GM04503 (cell line): Measurements from ENCODE around the gene AUTS2.

ENCODE experiments used
- DNase-seq: peaks from one replicate; pipeline ENCODE4 v3.0.0-alpha.2; 2012; ENCODE audit warnings: low read depth

The AUTS2 gene

DNA sequence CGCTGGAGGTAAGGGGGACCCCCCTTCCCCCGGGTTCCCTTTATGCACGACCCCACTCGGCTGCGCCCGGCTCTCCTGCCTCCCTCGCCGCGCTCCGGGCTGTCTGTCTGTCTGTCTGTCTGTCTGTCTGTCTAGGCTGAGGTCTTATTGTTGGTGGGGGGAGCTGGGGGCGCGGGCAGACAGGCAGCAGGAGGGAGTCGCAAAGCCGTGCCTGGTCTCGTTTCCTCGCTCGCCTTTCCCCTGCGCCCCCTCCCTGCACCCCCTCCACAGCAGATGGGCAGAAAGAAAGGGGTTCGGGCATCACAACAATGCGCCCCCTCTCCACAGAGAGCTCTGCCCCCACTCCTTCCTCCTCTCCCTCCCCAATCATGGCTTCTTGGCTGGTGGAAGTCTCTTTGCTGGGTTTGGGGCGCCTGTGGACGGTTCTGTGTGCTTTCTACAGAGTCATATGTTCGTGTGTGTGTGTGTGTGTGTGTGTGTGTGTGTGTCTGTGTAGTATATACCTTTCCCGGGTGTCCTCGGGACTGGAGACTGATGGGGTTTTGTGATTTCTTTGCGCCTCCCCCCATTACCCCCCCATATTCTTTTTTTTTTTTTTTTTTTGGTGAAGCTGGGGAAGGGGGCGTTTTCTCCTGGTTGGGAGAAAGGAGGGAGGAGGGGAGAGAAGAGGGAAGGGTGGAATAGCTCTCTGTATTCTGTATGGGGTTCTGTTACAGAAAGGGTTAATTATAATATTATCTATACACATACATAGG is 1.9 kb downstream of the AUTS2 start:
- no peak for DNase-seq

DNA sequence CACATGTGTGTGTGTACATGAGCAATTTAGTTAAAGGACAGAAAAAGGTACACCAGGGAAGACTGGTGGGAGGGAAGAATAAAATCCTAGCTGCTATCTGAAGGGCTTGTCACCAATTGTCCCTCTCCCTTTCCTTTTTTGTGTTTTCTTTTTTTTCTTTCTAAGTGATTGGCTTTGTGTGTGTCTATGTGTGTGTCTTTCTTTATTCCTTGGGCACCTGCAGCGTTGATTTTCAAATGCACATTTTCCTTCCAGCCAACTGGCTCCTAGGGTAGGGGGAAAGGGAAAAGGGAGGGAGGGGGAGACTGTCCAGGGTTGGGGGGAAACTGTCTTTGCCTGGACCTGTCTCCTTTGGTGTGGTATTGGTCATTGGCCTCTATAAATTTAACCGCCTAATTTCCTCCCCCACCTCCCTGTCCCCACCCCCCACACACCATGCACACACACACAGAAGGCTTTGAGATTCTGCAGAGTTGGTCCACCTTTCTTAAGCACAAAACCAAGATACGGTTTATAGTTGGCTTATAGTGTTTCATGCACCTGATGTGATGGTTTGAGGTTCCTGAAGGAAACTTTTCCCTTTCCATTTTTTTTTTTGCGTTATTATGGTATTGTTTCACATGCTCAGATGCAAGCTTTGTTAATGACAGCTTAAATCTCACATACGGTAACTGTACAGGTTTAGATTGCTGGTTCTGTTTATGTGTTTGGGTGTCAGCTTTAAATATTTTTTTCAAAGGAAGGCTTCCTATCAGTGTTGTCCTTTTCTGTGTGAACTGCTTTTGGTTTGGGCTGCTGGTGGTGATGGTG is 2.6 kb downstream of the AUTS2 start:
- no peak for DNase-seq

DNA sequence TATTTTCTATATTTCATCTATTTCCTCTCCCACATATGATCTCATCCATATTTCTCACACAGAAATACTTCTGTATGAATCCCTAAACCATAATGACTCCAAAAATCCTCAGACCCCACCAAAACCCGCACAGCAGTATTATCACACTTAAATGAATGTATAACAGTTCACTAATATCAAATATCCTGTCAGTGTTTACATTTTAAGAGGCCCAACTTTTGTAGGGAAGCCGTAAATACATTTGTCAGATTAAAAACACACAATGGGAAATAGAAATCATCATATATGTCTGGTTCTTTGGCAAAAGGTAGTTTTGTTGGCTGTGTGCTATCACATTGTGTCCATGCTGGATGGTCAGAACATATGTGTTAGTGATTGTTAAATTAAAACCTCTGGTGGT is 4.2 kb downstream of the AUTS2 start:
- DNase-seq: no peak

DNA sequence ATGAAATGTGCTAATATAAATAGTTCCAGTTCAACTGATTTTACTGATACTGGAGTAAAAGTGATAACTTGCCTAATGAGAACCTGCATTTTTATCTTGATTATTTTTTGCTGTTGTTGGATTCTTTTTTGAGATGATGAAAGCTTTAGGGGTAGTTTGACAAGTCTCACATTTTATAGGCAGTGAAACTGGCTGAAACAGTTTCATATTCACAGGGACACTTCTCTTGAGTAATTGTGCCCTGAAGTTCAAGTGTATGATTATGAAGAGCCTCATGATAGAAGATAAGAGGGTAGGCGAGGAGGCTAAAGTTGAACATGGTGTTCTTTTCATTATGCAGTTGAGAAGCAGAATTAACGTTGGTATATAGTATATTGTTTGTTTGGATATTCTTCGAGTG is 5.1 kb downstream of the AUTS2 start:
- no peak for DNase-seq

DNA sequence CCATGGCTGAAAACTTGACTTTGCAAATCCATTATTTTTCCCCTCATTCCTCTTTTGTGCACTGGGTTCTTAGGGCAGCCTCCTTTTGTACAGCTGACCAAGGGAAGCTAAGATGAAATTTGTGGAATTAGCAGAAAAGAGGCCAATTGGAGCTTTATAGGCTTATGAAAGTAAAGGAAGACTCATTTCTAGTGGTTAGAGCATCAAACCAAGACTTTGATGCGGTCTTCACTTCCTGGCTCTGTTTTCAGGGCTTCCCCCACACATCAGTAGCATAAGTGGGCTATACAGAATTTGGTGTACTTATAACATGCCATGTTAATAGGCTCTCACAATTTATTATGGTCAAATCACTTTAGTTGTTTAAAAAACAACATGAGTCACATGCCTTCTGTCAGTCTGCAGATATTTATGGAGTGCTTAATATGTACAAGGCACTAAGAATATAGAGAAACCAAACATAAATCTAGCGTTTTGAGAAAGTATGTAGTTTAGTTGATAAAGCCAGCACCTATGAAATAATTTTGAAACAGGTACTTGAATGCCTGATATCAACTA is 5.7 kb downstream of the AUTS2 start:
- DNase-seq: no peak

GRCh38 chr7:69605070-69605469 is 6.8 kb downstream of the AUTS2 start:
- DNase-seq: no peak

DNA sequence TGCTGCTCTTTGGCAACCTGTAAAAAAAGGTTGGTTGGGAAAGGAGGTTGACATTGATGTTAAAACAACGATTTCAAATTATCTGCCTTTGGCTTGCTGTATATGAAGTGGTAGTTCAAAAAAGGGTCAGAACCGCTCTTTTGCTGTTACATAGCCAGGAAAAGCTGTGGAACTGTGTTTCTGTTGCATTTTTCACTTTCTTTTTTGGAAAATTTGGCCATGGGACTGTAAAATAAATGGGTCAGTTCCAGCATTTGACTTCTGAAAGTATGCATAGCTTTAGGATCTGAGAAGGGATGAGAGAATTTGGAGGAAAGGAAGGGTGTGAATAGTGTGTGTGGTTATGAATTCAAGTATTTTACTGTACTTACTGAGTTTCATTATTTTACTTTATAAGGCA is 7.3 kb downstream of the AUTS2 start:
- DNase-seq: no peak

GRCh38 chr7:69608049-69608448 is 9.8 kb downstream of the AUTS2 start:
- DNase-seq: no peak

GRCh38 chr7:69608878-69609277 is 10.6 kb downstream of the AUTS2 start:
- no peak for DNase-seq

GRCh38 chr7:69609541-69610373 is 11.5 kb downstream of the AUTS2 start:
- no peak for DNase-seq

DNA sequence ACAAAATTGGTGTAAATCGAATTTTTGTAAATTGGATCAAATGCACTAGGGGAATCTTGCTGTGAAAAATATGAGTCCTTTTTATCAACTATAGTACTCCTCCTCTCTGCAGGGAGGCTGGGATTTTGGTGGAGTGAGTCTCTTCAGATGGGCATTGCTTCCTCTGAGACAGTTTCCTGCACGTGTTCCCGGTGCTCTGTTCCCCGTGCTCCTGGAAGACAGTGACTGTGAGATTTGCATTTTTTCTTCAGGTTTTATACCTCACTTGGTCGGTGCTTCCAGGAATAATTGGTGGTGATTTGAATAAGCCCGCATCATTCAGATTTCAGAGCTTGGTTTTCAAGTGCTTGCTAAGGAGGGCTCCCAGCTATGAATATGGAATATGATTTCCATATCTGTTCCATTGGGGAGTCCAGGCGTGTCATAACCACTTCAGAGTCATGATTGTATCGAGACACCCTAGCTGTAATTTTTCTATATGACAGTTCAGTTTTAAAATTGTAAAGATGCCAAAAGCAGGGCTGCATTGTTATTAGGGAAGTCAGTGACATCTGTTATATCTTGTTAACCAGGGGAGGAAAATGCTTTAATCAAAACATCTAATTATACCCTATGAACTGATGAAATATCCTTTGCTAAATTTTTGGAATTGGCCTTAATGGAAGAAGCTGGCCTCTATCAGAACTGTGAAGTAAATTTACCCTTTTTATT is 12.3 kb downstream of the AUTS2 start:
- DNase-seq: no peak

- no peak for DNase-seq
Observed at GRCh38 chr7:69612981-69613380, 14.7 kb downstream of the AUTS2 start.

DNA sequence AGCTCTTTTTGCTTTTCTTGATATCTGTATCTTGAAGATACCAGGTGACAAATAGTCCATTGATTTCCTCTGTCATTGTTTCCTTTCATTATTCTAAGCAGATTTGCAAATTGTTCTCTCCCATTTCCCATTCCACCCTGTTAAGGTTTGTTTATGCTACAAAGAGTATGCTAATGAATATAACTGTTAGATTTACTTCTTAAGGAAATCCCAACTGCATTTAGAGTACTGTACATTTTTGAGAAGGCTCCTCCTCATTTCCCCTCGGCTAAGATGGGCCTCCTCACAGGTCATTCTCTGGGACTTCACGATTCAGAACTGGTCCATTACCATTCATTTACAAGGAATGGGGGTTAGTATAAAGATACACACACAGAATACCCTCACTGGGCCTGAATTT is 15.6 kb downstream of the AUTS2 start:
- DNase-seq: no peak

DNA sequence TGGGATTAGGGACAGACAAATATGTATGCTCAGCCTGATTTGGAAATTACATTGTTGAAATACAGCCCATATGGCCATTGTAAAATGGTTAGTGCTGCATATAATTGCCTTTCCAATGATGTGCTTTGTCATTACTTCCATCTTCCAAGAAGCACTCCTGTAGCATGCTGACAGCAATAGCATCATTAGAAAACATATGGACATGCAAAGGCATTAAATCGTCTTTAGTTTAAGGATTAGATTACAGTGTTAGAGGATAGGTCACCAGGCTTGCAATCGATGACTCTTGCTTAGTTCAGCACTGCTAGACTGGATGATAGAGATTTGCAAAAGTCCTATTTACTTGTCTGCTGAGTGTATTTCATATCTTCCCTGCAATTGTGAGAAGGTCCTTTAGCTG is 17.4 kb downstream of the AUTS2 start:
- no peak for DNase-seq

GRCh38 chr7:69617364-69617763 is 19.1 kb downstream of the AUTS2 start:
- no peak for DNase-seq

DNA sequence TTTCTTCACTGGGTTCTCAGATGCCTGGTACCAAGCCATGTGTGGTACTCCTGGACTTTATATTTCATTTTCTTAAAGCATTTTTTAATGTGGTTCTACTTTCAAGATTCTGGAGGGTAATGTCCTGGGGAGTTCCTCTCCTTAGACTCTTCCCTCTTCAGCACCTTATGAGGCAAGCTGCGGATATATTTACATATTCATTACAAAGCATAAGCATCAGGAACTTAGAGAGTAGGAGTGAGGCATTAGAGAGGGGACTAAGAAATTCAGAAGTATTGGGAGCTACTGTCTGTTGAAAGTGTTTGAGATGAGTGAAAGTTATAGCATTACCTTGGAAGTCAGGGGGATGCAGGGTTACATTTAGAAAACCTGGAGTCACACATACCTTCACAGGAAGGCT is 20.8 kb downstream of the AUTS2 start:
- DNase-seq: no peak

DNA sequence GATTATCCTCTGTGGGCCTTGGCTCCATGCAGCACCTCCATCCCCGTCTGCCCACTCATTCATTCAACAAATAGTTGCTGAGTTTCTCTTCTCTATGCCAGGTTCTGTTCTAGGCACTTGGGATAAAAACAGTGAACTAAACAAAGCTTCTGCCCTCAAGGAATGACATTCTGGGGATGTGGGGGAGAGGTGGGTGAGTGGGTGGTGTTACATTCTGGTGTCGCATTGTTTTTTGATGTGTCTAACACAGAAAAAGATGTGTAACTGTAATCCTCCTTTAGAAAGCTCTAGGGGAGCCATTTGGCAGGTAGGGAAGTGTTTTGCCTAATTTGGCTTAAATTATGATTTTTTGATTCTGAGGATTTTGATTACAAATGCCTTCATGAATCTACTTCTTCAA is 21.4 kb downstream of the AUTS2 start:
- DNase-seq: no peak

- no peak for DNase-seq
Observed at GRCh38 chr7:69620063-69620462, 21.8 kb downstream of the AUTS2 start.

DNA sequence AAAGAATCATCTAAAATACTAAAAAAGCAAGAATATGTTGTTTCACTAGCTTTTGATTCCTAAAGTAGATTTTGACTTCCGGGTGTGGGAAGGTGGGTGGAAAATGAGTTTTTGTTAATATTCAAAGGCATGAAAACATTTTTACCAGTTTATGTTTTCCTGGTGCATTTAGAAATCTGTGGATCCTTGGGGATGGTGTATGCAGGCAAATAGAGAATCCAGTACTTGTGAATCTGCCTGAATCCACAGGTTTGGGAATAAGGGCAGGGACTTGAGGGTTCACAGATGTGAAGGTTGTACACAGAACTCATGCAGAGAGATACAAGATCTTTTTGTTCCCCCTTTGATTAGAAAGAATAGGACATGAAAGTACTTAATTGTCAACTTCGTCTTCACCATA is 22.4 kb downstream of the AUTS2 start:
- no peak for DNase-seq

- DNase-seq: no peak
Observed at GRCh38 chr7:69622014-69622835, 23.9 kb downstream of the AUTS2 start.

GRCh38 chr7:69622960-69623359 is 24.7 kb downstream of the AUTS2 start:
- DNase-seq: no peak
